ENCODE results near the gene MATN1. TPM values are rescaled to one million over a fixed set of nuclear protein-coding genes. Genes with fewer than 3 reads are reported as not detected.

The MATN1 gene
- total RNA-seq, 6 donors from 2014 or later, result 0.15 TPM; not detected in 5

GRCh38 chr1:30707412-30708360, 15.7 kb downstream of the MATN1 start:
- Histone ChIP-seq H3K4me1 (no peaks in the 10 kb centered on the region), H3K27ac (no peak overlapping the region), H3K36me3 (no peaks in the 10 kb centered on the region), H3K27me3 (no peaks in the 10 kb centered on the region), H3K9me3 (no peaks in the 10 kb centered on the region), H3K4me3 (no peak overlapping the region)
- peak; percentile 65 to 88 (median 73) for TF ChIP-seq CTCF (IDR thresholded peaks at IDR 0.05)
- no peak for TF ChIP-seq POLR2AphosphoS5 (IDR thresholded peaks at IDR 0.05)
- DNase-seq (peak in 1 of 2 donors; percentile 62), ATAC-seq (ENCODE audit: low FRiP score in 2 of 2) (peak; percentile 62 to 87)
- WGBS, 2 donors, result 51 to 56% methylated on average over 11 to 16 of the region's 16 CpGs

DNA sequence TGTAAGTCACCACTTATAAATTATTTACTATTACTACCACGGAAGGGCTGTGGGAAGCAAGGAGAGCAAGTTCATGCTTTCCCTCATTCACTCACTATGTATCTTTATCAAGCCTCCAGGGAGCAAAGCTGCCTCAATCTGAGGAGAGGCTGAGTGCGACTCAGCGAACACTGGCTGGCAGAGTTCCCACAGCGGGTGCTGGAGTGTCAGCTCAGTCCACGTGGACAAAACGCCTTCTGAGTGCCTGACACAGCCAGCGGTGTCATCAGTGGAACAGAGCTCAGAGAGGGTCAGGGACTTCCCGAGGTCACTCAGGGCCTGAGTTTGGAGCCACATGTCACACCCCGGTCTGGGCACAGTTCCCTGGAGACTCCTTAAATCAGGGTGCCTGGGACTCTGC, 16.9 kb downstream of the MATN1 start:
- no peak for TF ChIP-seq CTCF (IDR thresholded peaks at IDR 0.05)
- DNase-seq (peak in 1 of 2 donors; percentile 72), ATAC-seq (ENCODE audit: low FRiP score in 2 of 2) (peak in 1 of 2 donors; percentile 11)

DNA sequence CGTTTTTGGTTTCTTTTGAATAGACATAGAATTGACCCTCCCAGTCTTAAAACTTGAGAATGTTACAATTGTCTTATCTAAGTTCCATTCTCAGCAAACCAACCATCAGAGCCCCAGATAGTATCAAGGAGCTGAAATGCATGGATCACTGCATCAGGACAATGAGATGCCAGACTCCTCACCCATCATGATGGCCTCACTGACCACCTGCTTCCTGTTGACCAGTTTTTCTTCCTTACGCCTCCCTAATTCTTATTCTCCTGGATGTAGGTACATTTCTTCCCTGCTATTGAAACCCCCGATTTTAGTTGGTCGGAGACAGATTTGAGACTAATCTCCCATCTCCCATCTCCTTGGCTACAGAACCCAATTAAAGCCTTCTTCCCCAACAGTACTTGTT, 17.7 kb downstream of the MATN1 start:
- 67 to 75% methylated on average over 4 of the region's 4 CpGs for WGBS, 2 donors
- TF ChIP-seq CTCF (IDR thresholded peaks at IDR 0.05) (no peak), POLR2AphosphoS5 (IDR thresholded peaks at IDR 0.05) (no peak), POLR2A (IDR thresholded peaks at IDR 0.05) (no peak), EP300 (IDR thresholded peaks at IDR 0.05) (no peak)
- H3K27ac ChIP-seq, result no peak overlapping the region
- DNase-seq, result no peak
- H3K4me1 ChIP-seq, result no peaks in the 10 kb centered on the region
- no peaks in the 10 kb centered on the region for H3K36me3 ChIP-seq
- ATAC-seq (ENCODE audit: low FRiP score in 2 of 2), result no peak
- no peaks in the 10 kb centered on the region for H3K27me3 ChIP-seq
- H3K4me3 ChIP-seq, result no peak overlapping the region
- H3K9me3 ChIP-seq, result no peaks in the 10 kb centered on the region

More for the DNA sequence above, 16.9 kb downstream of the MATN1 start:
- Histone ChIP-seq H3K4me1 (no peaks in the 10 kb centered on the region), H3K9me3 (no peaks in the 10 kb centered on the region), H3K27ac (no peak overlapping the region), H3K4me3 (no peak overlapping the region), H3K27me3 (no peaks in the 10 kb centered on the region), H3K36me3 (no peaks in the 10 kb centered on the region)
- WGBS, 2 donors, result 6 to 18% methylated on average over 4 to 9 of the region's 9 CpGs

- Histone ChIP-seq H3K4me1 (no peaks in the 10 kb centered on the region), H3K27ac (no peak overlapping the region), H3K36me3 (no peaks in the 10 kb centered on the region), H3K27me3 (no peaks in the 10 kb centered on the region), H3K9me3 (no peaks in the 10 kb centered on the region), H3K4me3 (no peak overlapping the region)
- ATAC-seq (ENCODE audit: low FRiP score in 2 of 2), result no peak
- no peak for DNase-seq
- TF ChIP-seq CTCF (IDR thresholded peaks at IDR 0.05) (no peak), POLR2AphosphoS5 (IDR thresholded peaks at IDR 0.05) (no peak), POLR2A (IDR thresholded peaks at IDR 0.05) (no peak), EP300 (IDR thresholded peaks at IDR 0.05) (no peak)
- 72 to 78% methylated on average over 10 to 14 of the region's 14 CpGs for WGBS, 2 donors
Measured at GRCh38 chr1:30704765-30705509, 18.4 kb downstream of the MATN1 start.

Data from upper lobe of left lung (tissue), 6 donors.